Immature natural killer cell (primary cell): Measurements from ENCODE around the gene SLC45A2. TPM values are rescaled to one million over a fixed set of nuclear protein-coding genes. Genes with fewer than 3 reads are reported as not detected.
A peak's percentile ranks its signal among the peaks of the same experiment; 100 is the strongest.

ENCODE experiments used
- DNase-seq, 3 donors: peaks; one replicate each; pipeline ENCODE4 v3.0.0; 2022; ENCODE audit warnings: mixed read lengths in 1 of 3
- H3K27ac Mint-ChIP-seq, 6 donors: one replicate each; pipeline ENCODE4 v1.8.0; 2020; ENCODE audit warnings: mixed read lengths in 6 of 6, mild to moderate bottlenecking in 5 of 6, inconsistent platforms in 4 of 6, moderate library complexity in 3 of 6
- H3K27me3 Mint-ChIP-seq, 3 donors: one replicate each; pipeline ENCODE4 v1.8.0; 2020 to 2021; ENCODE audit warnings: low read depth in 3 of 3, mild to moderate bottlenecking in 3 of 3, mixed read lengths in 3 of 3, moderate library complexity in 3 of 3, inconsistent platforms in 1 of 3
- H3K36me3 Mint-ChIP-seq, 3 donors: one replicate each; pipeline ENCODE4 v1.8.0; 2020; ENCODE audit warnings: mixed read lengths in 3 of 3, inconsistent platforms in 2 of 3, mild to moderate bottlenecking in 2 of 3
- H3K4me1 Mint-ChIP-seq, 2 donors: one replicate each; pipeline ENCODE4 v1.8.0; 2020; ENCODE audit warnings: inconsistent platforms in 2 of 2, mild to moderate bottlenecking in 2 of 2, mixed read lengths in 2 of 2, moderate library complexity in 1 of 2
- H3K4me3 Mint-ChIP-seq, 5 donors: one replicate each; pipeline ENCODE4 v1.8.0; 2020; ENCODE audit warnings: mild to moderate bottlenecking in 5 of 5, mixed read lengths in 5 of 5, inconsistent platforms in 3 of 5, moderate library complexity in 3 of 5
- H3K9me3 Mint-ChIP-seq, 6 donors: one replicate each; pipeline ENCODE4 v1.8.0; 2020; ENCODE audit warnings: mild to moderate bottlenecking in 6 of 6, mixed read lengths in 6 of 6, inconsistent platforms in 4 of 6, moderate library complexity in 3 of 6
- polyA plus RNA-seq, 3 donors: library from polyadenylated mRNA; unstranded; fragments of 300-500 nt; fragmentation: Illumina TruSeq; gene quantifications; one replicate each; pipeline ENCODE4 v1.2.3, GENCODE V29; 2021

Gene SLC45A2
- polyA plus RNA-seq, 3 donors from 2014 or later: not detected

- Mint-ChIP-seq H3K4me1 (no peaks in the 10 kb centered on the region), H3K9me3 (no peaks in the 10 kb centered on the region), H3K27ac (no peak overlapping the region), H3K36me3 (no peaks in the 10 kb centered on the region), H3K27me3 (peaks cover 6 to 10% (median 9%) of the 10 kb centered on the region in 3 donors), H3K4me3 (no peak overlapping the region)
- no peak for DNase-seq
These were observed 46.0 kb downstream of the SLC45A2 start for GRCh38 chr5:33938507-33938796.

GRCh38 chr5:33937707-33938506, 46.6 kb downstream of the SLC45A2 start:
- no peak overlapping the region for H3K27ac Mint-ChIP-seq
- DNase-seq: no peak
- H3K9me3 Mint-ChIP-seq: no peaks in the 10 kb centered on the region
- H3K4me3 Mint-ChIP-seq: no peak overlapping the region
- H3K27me3 Mint-ChIP-seq: peaks cover 7 to 15% (median 9%) of the 10 kb centered on the region in 3 donors
- no peaks in the 10 kb centered on the region for H3K4me1 Mint-ChIP-seq
- H3K36me3 Mint-ChIP-seq: no peaks in the 10 kb centered on the region

- DNase-seq: no peak
- no peak overlapping the region for H3K27ac Mint-ChIP-seq
- no peaks in the 10 kb centered on the region for H3K4me1 Mint-ChIP-seq
- H3K9me3 Mint-ChIP-seq: no peaks in the 10 kb centered on the region
- H3K36me3 Mint-ChIP-seq: no peaks in the 10 kb centered on the region
- no peak overlapping the region for H3K4me3 Mint-ChIP-seq
- H3K27me3 Mint-ChIP-seq: peaks cover 6 to 16% (median 9%) of the 10 kb centered on the region in 3 donors
These were observed 47.3 kb downstream of the SLC45A2 start for GRCh38 chr5:33937017-33937706.

DNA sequence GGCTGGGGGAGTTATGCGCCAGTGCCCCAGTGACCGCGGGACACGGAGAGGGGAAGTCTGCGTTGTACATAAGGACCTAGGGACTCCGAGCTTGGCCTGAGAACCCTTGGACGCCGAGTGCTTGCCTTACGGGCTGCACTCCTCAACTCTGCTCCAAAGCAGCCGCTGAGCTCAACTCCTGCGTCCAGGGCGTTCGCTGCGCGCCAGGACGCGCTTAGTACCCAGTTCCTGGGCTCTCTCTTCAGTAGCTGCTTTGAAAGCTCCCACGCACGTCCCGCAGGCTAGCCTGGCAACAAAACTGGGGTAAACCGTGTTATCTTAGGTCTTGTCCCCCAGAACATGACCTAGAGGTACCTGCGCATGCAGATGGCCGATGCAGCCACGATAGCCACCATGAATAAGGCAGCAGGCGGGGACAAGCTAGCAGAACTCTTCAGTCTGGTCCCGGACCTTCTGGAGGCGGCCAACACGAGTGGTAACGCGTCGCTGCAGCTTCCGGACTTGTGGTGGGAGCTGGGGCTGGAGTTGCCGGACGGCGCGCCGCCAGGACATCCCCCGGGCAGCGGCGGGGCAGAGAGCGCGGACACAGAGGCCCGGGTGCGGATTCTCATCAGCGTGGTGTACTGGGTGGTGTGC, 48.0 kb downstream of the SLC45A2 start, which contains the start of gene RXFP3:
Gene RXFP3, plus strand, starts transcription at position 6 of the 636 bp plus-strand sequence. Its CDS starts 355 bp downstream, at position 361.
- Mint-ChIP-seq H3K9me3 (no peaks in the 10 kb centered on the region), H3K4me3 (no peak within 1 kb of the TSS), H3K4me1 (no peaks in the 10 kb centered on the region), H3K27ac (no peak within 1 kb of the TSS), H3K36me3 (no peaks in the 10 kb centered on the region), H3K27me3 (peaks cover 4 to 16% (median 9%) of the 10 kb centered on the region in 3 donors)
- no peak for DNase-seq

DNA sequence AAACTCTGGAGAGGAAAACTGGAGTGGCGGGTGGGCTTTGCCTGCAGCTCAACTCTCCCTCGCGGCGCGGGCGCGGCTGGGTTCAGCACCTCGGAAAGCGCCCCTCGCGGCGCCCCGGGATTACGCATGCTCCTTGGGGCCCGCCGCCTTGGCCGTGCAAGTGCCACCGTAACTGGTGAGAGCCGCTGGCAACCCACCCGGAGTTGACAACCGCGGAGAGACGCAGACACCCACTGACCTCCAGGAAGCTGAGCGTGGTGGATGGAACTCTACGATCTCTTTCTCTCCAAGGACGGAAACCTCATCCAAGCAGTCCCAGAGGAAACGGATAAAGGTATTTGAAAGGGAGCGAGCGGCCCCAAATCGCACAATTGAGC, 48.5 kb downstream of the SLC45A2 start:
- no peaks in the 10 kb centered on the region for H3K9me3 Mint-ChIP-seq
- peak in 2 of 3 donors; percentile 13 to 18 for DNase-seq
- no peak overlapping the region for H3K27ac Mint-ChIP-seq
- H3K36me3 Mint-ChIP-seq: no peaks in the 10 kb centered on the region
- H3K27me3 Mint-ChIP-seq: peaks cover 4 to 16% (median 11%) of the 10 kb centered on the region in 3 donors
- H3K4me1 Mint-ChIP-seq: no peaks in the 10 kb centered on the region
- H3K4me3 Mint-ChIP-seq: no peak overlapping the region

DNA sequence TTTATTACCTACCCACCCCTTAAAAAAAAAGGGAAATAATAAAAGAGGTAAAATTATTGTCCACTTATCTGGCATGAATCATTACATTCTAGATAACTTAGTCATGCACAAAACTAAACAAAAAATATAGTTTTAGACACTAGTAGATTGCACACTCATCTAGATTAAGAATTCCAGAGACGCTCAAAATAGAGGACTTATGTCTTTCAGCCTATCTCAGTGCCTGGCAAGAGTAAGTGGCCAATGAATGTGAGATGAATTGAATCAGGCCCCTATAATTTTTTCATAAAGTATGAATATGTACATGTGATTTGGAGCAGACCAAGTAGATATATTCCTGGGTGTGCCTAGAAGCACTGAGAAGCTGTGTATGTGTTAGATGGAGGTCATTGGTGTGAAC, 50.3 kb downstream of the SLC45A2 start:
- Mint-ChIP-seq H3K4me1 (no peaks in the 10 kb centered on the region), H3K27ac (no peak overlapping the region)
- DNase-seq: no peak

DNA sequence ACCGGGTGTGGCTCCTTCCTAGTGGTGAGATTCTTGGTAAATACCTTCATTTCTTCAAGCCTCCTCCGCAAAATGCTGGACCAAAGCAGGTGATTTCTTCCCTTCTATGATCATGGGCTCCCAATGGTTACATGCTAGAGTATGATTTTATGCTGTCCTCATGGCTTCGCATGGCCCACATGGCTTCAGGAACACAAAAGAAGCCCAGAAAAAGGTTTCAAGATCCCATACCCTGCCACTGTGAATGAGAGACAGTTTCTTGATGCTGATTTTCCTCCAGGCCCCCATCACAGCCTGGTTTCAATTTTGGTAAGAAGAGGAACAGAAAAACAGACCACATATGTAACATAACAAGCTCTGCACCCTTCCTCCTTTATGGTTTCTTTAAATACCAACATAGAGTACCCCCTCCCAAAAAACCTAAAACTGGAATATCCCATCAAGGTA, 50.7 kb downstream of the SLC45A2 start:
- no peaks in the 10 kb centered on the region for H3K4me1 Mint-ChIP-seq
- no peak overlapping the region for H3K4me3 Mint-ChIP-seq
- H3K36me3 Mint-ChIP-seq: no peaks in the 10 kb centered on the region
- H3K27ac Mint-ChIP-seq: no peak overlapping the region
- no peaks in the 10 kb centered on the region for H3K9me3 Mint-ChIP-seq
- no peak for DNase-seq
- peaks cover 6 to 15% (median 7%) of the 10 kb centered on the region in 3 donors for H3K27me3 Mint-ChIP-seq

More for the DNA sequence above, 50.3 kb downstream of the SLC45A2 start:
- Mint-ChIP-seq H3K9me3 (no peaks in the 10 kb centered on the region), H3K4me3 (no peak overlapping the region), H3K36me3 (no peaks in the 10 kb centered on the region), H3K27me3 (peaks cover 6 to 16% (median 7%) of the 10 kb centered on the region in 3 donors)

DNA sequence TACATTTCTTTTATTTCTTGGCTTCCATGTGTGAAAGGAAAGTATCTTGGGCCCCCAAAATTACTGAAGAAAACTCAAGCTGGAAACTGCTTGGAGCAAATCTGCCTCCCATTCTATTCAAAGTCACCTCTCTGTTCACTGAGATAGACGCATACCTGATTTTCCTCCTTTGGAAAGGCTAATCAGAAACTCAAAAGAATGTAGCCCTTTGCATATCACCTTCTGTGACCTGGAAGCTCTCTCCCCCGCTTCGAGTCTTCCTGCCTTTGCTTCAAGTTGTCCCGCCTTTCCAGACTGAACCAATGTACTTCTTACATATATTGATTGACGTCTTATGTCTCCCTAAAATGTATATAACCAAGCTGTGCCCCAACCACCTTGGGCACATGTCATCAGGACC, 53.4 kb downstream of the SLC45A2 start:
- Mint-ChIP-seq H3K36me3 (no peaks in the 10 kb centered on the region), H3K4me3 (no peak overlapping the region), H3K27ac (no peak overlapping the region), H3K27me3 (peaks cover 2 to 9% (median 9%) of the 10 kb centered on the region in 3 donors), H3K9me3 (no peaks in the 10 kb centered on the region), H3K4me1 (no peaks in the 10 kb centered on the region)
- DNase-seq: no peak

DNA sequence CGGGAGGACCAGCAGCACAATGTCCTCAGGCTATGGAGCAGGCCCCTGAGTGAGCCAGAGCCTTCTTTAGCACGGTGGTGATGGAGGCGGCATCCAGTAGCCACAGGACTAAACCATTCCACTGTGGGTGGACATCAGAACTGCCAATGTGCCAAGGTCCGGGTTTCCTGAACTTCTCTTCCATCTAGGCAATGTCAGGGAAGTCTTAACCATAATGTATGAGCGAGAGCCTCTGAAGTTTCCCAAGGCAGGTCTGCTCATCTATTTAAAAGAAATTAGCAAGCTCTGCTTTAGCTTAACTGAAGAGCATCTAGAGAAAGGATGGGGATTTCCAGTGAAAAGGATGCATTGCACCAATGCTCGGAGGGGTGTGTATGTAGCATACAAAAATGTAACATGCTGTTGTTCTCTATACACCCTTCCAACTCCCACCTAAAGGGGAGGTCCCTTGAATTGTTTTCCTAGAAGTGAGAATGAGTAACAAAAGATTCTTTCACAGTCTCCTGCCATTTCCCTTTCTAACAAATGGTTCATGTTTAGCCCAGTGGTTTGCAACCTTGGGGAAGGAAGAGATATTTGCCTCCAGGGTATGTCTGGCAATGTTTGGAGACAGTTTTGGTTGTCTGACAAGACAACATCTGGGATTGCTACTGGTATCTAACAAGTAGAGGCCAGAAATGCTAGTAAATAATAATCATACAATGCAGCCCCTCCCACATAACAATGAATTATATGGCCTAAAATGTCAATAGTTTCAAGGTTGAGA, 54.4 kb downstream of the SLC45A2 start:
- Mint-ChIP-seq H3K9me3 (no peaks in the 10 kb centered on the region), H3K36me3 (no peaks in the 10 kb centered on the region), H3K4me3 (no peak overlapping the region), H3K4me1 (no peaks in the 10 kb centered on the region), H3K27ac (no peak overlapping the region), H3K27me3 (peaks cover 2 to 9% (median 7%) of the 10 kb centered on the region in 3 donors)
- DNase-seq: no peak

GRCh38 chr5:33928283-33928682, 56.2 kb downstream of the SLC45A2 start:
- H3K4me1 Mint-ChIP-seq: no peaks in the 10 kb centered on the region

GRCh38 chr5:33927685-33928084, 56.8 kb downstream of the SLC45A2 start:
- H3K4me3 Mint-ChIP-seq: no peak overlapping the region
- H3K4me1 Mint-ChIP-seq: no peaks in the 10 kb centered on the region
- DNase-seq: no peak
- peaks cover 0 to 5% (median 2%) of the 10 kb centered on the region in 3 donors for H3K27me3 Mint-ChIP-seq
- H3K36me3 Mint-ChIP-seq: no peaks in the 10 kb centered on the region
- peaks cover 0 to 2% (median 0%) of the 10 kb centered on the region in 6 donors for H3K9me3 Mint-ChIP-seq
- H3K27ac Mint-ChIP-seq: no peak overlapping the region

More at GRCh38 chr5:33928283-33928682, 56.2 kb downstream of the SLC45A2 start:
- H3K4me3 Mint-ChIP-seq: no peak overlapping the region
- no peaks in the 10 kb centered on the region for H3K36me3 Mint-ChIP-seq
- H3K27ac Mint-ChIP-seq: no peak overlapping the region
- no peaks in the 10 kb centered on the region for H3K9me3 Mint-ChIP-seq
- H3K27me3 Mint-ChIP-seq: peaks cover 2 to 7% (median 4%) of the 10 kb centered on the region in 3 donors
- no peak for DNase-seq

DNA sequence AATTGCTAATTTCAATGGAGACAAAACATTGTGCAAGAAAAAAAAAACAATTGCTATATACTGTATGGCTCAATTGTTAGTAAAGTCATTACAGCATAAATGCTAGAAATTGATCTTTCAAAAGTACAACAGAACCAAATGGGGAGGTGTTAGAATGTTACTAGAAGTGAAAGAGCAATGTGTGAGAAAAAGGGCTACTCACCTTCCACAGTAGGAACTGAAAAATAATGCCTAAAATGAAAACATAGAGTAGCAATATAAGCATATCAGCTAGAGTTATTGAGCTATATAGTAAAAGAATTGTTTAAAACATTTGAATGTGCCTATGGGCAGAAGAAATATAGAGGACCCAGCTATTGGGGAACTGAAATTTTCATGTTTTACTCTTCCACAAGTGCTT, 59.2 kb downstream of the SLC45A2 start:
- no peaks in the 10 kb centered on the region for H3K4me1 Mint-ChIP-seq
- H3K4me3 Mint-ChIP-seq: no peak overlapping the region
- H3K27me3 Mint-ChIP-seq: peaks cover 0 to 12% (median 6%) of the 10 kb centered on the region in 3 donors
- no peak for DNase-seq
- H3K36me3 Mint-ChIP-seq: no peaks in the 10 kb centered on the region
- no peak overlapping the region for H3K27ac Mint-ChIP-seq
- H3K9me3 Mint-ChIP-seq: peaks cover 0 to 4% (median 1%) of the 10 kb centered on the region in 6 donors

- DNase-seq: no peak
- Mint-ChIP-seq H3K4me3 (no peak overlapping the region), H3K4me1 (no peaks in the 10 kb centered on the region), H3K27me3 (peaks cover 0 to 12% (median 3%) of the 10 kb centered on the region in 3 donors), H3K27ac (no peak overlapping the region), H3K9me3 (peaks cover 4 to 34% (median 11%) of the 10 kb centered on the region in 6 donors), H3K36me3 (no peaks in the 10 kb centered on the region)
These were observed 63.5 kb downstream of the SLC45A2 start for GRCh38 chr5:33921002-33921401.
